Measurements from ENCODE around the gene PDZRN3. TPM values are rescaled to one million over a fixed set of nuclear protein-coding genes. Genes with fewer than 3 reads are reported as not detected.
A peak's percentile ranks its signal among the peaks of the same experiment; 100 is the strongest.

Gene PDZRN3
- total and polyA plus RNA-seq, 2 donors (not counting 1 experiment from before 2014, with no cell fraction given) = 14.6 to 56.3 TPM

- Histone ChIP-seq H4K20me1 (ENCODE audit: control insufficient read depth, extremely low read depth, insufficient read depth, low read length) (no peaks in the 10 kb centered on the region), H3K36me3 (ENCODE audit: control insufficient read depth, insufficient read depth, low read length) (no peaks in the 10 kb centered on the region), H3K4me2 (ENCODE audit: extremely low read depth, insufficient read depth, low read length) (no peak overlapping the region), H3K79me2 (ENCODE audit: control insufficient read depth, insufficient read depth, low read length) (no peaks in the 10 kb centered on the region), H3K27me3 (ENCODE audit: control insufficient read depth, insufficient read depth, low read length) (no peaks in the 10 kb centered on the region), H3K9ac (ENCODE audit: insufficient read depth, low read length) (no peak overlapping the region), H2AFZ (ENCODE audit: low read length) (no peak overlapping the region), H3K27ac (ENCODE audit: insufficient read depth, low read length) (no peak overlapping the region), H3K9me3 (ENCODE audit: control insufficient read depth, insufficient read depth, low read depth, low read length) (no peaks in the 10 kb centered on the region), H3K4me1 (ENCODE audit: control insufficient read depth, extremely low read depth, insufficient read depth, low read length) (no peaks in the 10 kb centered on the region), H3K4me3 (replicated peaks in 1 of 4; ENCODE audit: control extremely low read depth in 1 of 4, insufficient read depth in 1 of 4, low read depth in 3 of 4, low read length in 4 of 4) (no peak overlapping the region)
- no peak for TF ChIP-seq CTCF (conservative IDR thresholded peaks at IDR 0.05 in 1 of 2, IDR thresholded peaks at IDR 0.05 in 1 of 2; ENCODE audit: low read depth in 1 of 2, low read length in 2 of 2)
- TF ChIP-seq EZH2 (IDR thresholded peaks at IDR 0.05; ENCODE audit: low read length, missing control alignments) = no peak
- DNase-seq (ENCODE audit: low read depth in 2 of 2) = no peak
These were observed 198.1 kb downstream of the PDZRN3 start for GRCh38 chr3:73426606-73427005.

GRCh38 chr3:73423116-73423515 is 201.6 kb downstream of the PDZRN3 start:
- Histone ChIP-seq H4K20me1 (ENCODE audit: control insufficient read depth, extremely low read depth, insufficient read depth, low read length) (no peaks in the 10 kb centered on the region), H2AFZ (ENCODE audit: low read length) (no peak overlapping the region), H3K27me3 (ENCODE audit: control insufficient read depth, insufficient read depth, low read length) (no peaks in the 10 kb centered on the region), H3K4me2 (ENCODE audit: extremely low read depth, insufficient read depth, low read length) (no peak overlapping the region), H3K9me3 (ENCODE audit: control insufficient read depth, insufficient read depth, low read depth, low read length) (no peaks in the 10 kb centered on the region), H3K27ac (ENCODE audit: insufficient read depth, low read length) (no peak overlapping the region), H3K4me1 (ENCODE audit: control insufficient read depth, extremely low read depth, insufficient read depth, low read length) (no peaks in the 10 kb centered on the region), H3K9ac (ENCODE audit: insufficient read depth, low read length) (no peak overlapping the region), H3K4me3 (replicated peaks in 1 of 4; ENCODE audit: control extremely low read depth in 1 of 4, insufficient read depth in 1 of 4, low read depth in 3 of 4, low read length in 4 of 4) (no peak overlapping the region), H3K79me2 (ENCODE audit: control insufficient read depth, insufficient read depth, low read length) (no peaks in the 10 kb centered on the region), H3K36me3 (ENCODE audit: control insufficient read depth, insufficient read depth, low read length) (no peaks in the 10 kb centered on the region)
- DNase-seq (ENCODE audit: low read depth in 2 of 2) = no peak
- TF ChIP-seq CTCF (conservative IDR thresholded peaks at IDR 0.05 in 1 of 2, IDR thresholded peaks at IDR 0.05 in 1 of 2; ENCODE audit: low read depth in 1 of 2, low read length in 2 of 2) = no peak
- TF ChIP-seq EZH2 (IDR thresholded peaks at IDR 0.05; ENCODE audit: low read length, missing control alignments) = no peak

GRCh38 chr3:73422571-73422970 is 202.2 kb downstream of the PDZRN3 start:
- Histone ChIP-seq H3K27me3 (ENCODE audit: control insufficient read depth, insufficient read depth, low read length) (no peaks in the 10 kb centered on the region), H3K4me1 (ENCODE audit: control insufficient read depth, extremely low read depth, insufficient read depth, low read length) (no peaks in the 10 kb centered on the region), H4K20me1 (ENCODE audit: control insufficient read depth, extremely low read depth, insufficient read depth, low read length) (no peaks in the 10 kb centered on the region), H3K36me3 (ENCODE audit: control insufficient read depth, insufficient read depth, low read length) (no peaks in the 10 kb centered on the region), H3K9ac (ENCODE audit: insufficient read depth, low read length) (no peak overlapping the region), H3K4me3 (replicated peaks in 1 of 4; ENCODE audit: control extremely low read depth in 1 of 4, insufficient read depth in 1 of 4, low read depth in 3 of 4, low read length in 4 of 4) (no peak overlapping the region), H2AFZ (ENCODE audit: low read length) (no peak overlapping the region), H3K4me2 (ENCODE audit: extremely low read depth, insufficient read depth, low read length) (no peak overlapping the region), H3K27ac (ENCODE audit: insufficient read depth, low read length) (no peak overlapping the region), H3K9me3 (ENCODE audit: control insufficient read depth, insufficient read depth, low read depth, low read length) (no peaks in the 10 kb centered on the region), H3K79me2 (ENCODE audit: control insufficient read depth, insufficient read depth, low read length) (no peaks in the 10 kb centered on the region)
- TF ChIP-seq CTCF (conservative IDR thresholded peaks at IDR 0.05 in 1 of 2, IDR thresholded peaks at IDR 0.05 in 1 of 2; ENCODE audit: low read depth in 1 of 2, low read length in 2 of 2) (no peak), EZH2 (IDR thresholded peaks at IDR 0.05; ENCODE audit: low read length, missing control alignments) (no peak)
- peak in 1 of 2 donors; percentile 39 for DNase-seq (ENCODE audit: low read depth in 2 of 2)

Data from fibroblast of lung (primary cell).